HG02571 (cell line): ENCODE measurements around the gene GNPDA1.

Source experiments
- ATAC-seq: cut with Tn5 transposase; IDR thresholded peaks from one replicate; pipeline ENCODE4 v1.9.1; 2021; ENCODE audit warnings: mild to moderate bottlenecking, moderate library complexity; ENCODE audit not compliant: unreplicated experiment

GNPDA1 gene

GRCh38 chr5:142024771-142025304 lies 12.0 kb upstream of the GNPDA1 start:
- ATAC-seq, result peak; percentile 100

- no peak for ATAC-seq
Measured at GRCh38 chr5:142023836-142024235, 11.0 kb upstream of the GNPDA1 start.

GRCh38 chr5:142020122-142020659 lies 7.4 kb upstream of the GNPDA1 start:
- no peak for ATAC-seq

- ATAC-seq, result no peak
Measured at GRCh38 chr5:142017832-142018427, 5.1 kb upstream of the GNPDA1 start.

GRCh38 chr5:142016556-142016955 lies 3.7 kb upstream of the GNPDA1 start:
- no peak for ATAC-seq

- no peak for ATAC-seq
Measured at GRCh38 chr5:142015781-142016533, 3.1 kb upstream of the GNPDA1 start.

- ATAC-seq, result no peak
Measured at GRCh38 chr5:142014911-142015584, 2.2 kb upstream of the GNPDA1 start.

- no peak for ATAC-seq
Measured at GRCh38 chr5:142013734-142014521, 1.1 kb upstream of the GNPDA1 start.

GRCh38 chr5:142012186-142012785 lies 541 bp downstream of the GNPDA1 start:
- no peak for ATAC-seq

GRCh38 chr5:142011572-142012185 lies 1.1 kb downstream of the GNPDA1 start:
- no peak for ATAC-seq

GRCh38 chr5:142009886-142010285 lies 2.9 kb downstream of the GNPDA1 start:
- ATAC-seq, result no peak

GRCh38 chr5:142008813-142009212 lies 4.0 kb downstream of the GNPDA1 start:
- no peak for ATAC-seq

- no peak for ATAC-seq
Measured at GRCh38 chr5:142007237-142007544, 5.6 kb downstream of the GNPDA1 start.

GRCh38 chr5:142006363-142007236 lies 6.2 kb downstream of the GNPDA1 start:
- ATAC-seq, result no peak

- ATAC-seq, result no peak
Measured at GRCh38 chr5:142003266-142003800, 9.5 kb downstream of the GNPDA1 start.

GRCh38 chr5:142000704-142001484 lies 11.9 kb downstream of the GNPDA1 start:
- no peak for ATAC-seq

- no peak for ATAC-seq
Measured at GRCh38 chr5:142000173-142000572, 12.7 kb downstream of the GNPDA1 start.

- ATAC-seq, result no peak
Measured at GRCh38 chr5:141997358-141997960, 15.4 kb downstream of the GNPDA1 start.
